MG63 (cell line): ENCODE results near the gene MTMR4. TPM values are rescaled to one million over a fixed set of nuclear protein-coding genes. Genes with fewer than 3 reads are reported as not detected.

ENCODE experiments used
- DNase-seq: peaks from one replicate; pipeline ENCODE4 v3.0.0-alpha.2; 2020
- H3K27me3 ChIP-seq: fragments of 250-450 bp; sonication (Bioruptor Pico); 2 replicates; pipeline ENCODE4 v1.5.1; 2020; ENCODE audit warnings: mild to moderate bottlenecking, moderate library complexity
- H3K36me3 ChIP-seq: fragments of 250-450 bp; sonication (Bioruptor Pico); 2 replicates; pipeline ENCODE4 v1.5.1; 2020; ENCODE audit warnings: mild to moderate bottlenecking, moderate library complexity
- H3K4me3 ChIP-seq: fragments of 250-450 bp; sonication (Bioruptor Pico); 2 replicates; pipeline ENCODE4 v1.5.1; 2020; ENCODE audit warnings: mild to moderate bottlenecking, moderate library complexity
- H3K9me3 ChIP-seq: fragments of 250-450 bp; sonication (Bioruptor Pico); 2 replicates; pipeline ENCODE4 v1.5.1; 2020; ENCODE audit warnings: mild to moderate bottlenecking, moderate library complexity
- total RNA-seq: library from RNA; depleted of rRNA; stranded (reverse); fragments of >200 nt; shearing (Covaris generic); gene quantifications from 2 replicates; pipeline ENCODE4 v1.2.3, GENCODE V29; 2014; ENCODE audit warnings: low replicate concordance

MTMR4 gene
- total RNA-seq, 1 experiment from 2014 or later = 26.4 TPM

GRCh38 chr17:58531122-58531521 lies 16.7 kb upstream of the MTMR4 start:
- no peaks in the 10 kb centered on the region for H3K9me3 ChIP-seq
- peaks cover 4% of the 10 kb centered on the region; the same call in 1 of the 2 replicates for H3K27me3 ChIP-seq
- no peak overlapping the region for H3K4me3 ChIP-seq
- DNase-seq = no peak
- no peaks in the 10 kb centered on the region for H3K36me3 ChIP-seq

DNA sequence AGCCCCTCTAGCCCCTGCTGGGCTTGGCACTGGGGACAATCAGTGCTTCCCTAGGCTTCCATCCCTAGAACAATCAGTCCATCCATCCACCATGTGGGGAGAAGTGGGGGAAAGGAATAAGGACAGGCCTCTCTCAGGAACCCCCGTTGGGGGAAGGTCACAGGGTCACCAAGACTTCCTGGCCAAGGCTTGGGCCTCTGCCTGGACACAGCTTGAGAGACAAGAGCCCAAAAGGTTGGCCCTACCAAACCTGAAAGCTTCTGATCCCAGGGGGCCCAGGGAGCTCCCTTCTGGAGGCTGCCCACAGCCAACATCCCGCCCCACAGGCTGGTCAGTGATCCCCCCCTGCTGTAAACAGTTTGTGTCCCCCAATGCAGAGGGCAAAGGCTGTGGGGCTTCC lies 16.2 kb upstream of the MTMR4 start:
- Histone ChIP-seq H3K9me3 (no peaks in the 10 kb centered on the region), H3K36me3 (no peaks in the 10 kb centered on the region), H3K4me3 (no peak overlapping the region), H3K27me3 (peaks cover 4% of the 10 kb centered on the region; the same call in 1 of the 2 replicates)
- no peak for DNase-seq

DNA sequence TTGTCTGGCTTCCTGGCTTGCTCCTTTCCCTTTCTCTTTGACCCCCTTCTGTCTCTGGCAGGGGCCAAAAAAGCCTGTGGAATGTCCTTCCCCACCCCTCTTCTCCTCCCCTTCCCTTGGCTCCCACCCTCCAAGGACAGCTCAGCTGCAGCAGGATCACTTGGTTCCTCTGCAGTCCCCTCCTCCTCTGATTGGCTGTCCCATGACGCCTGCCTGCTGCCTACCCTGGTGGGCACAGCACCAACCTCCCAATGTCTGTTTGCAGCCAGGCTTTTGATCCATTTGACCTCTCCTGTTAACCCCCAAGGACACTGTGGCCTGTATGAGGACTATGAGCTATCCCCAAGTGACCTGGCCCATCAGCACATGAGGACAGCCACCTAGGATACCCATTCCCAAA lies 14.8 kb upstream of the MTMR4 start:
- no peaks in the 10 kb centered on the region for H3K9me3 ChIP-seq
- H3K36me3 ChIP-seq = no peaks in the 10 kb centered on the region
- no peak overlapping the region for H3K4me3 ChIP-seq
- DNase-seq = no peak
- H3K27me3 ChIP-seq = peaks cover 4% of the 10 kb centered on the region; the same call in 1 of the 2 replicates

GRCh38 chr17:58528443-58528842 lies 14.0 kb upstream of the MTMR4 start:
- H3K36me3 ChIP-seq = no peaks in the 10 kb centered on the region
- H3K27me3 ChIP-seq = peaks cover 4% of the 10 kb centered on the region; the same call in 1 of the 2 replicates
- DNase-seq = no peak
- H3K9me3 ChIP-seq = no peaks in the 10 kb centered on the region
- H3K4me3 ChIP-seq = no peak overlapping the region

DNA sequence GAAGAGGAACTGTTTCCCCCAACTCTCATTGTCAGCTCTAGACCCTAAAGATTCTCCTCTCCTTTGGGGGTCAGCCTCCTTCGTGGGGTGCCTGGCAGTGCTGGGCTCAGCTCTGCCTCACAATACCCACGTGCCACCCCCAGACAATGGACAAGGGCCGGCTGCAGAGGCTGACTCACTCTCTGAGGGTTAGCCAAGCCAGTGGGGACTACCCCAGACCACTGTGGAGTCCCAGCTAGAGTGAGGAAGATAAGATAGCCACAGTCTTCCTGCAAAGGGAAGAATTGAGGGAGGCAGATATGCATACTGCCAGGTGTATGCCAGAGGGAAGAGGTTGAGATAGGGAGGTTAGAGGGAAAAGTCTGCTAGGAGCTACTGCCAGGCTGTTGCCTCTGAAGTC lies 13.5 kb upstream of the MTMR4 start:
- Histone ChIP-seq H3K36me3 (no peaks in the 10 kb centered on the region), H3K9me3 (no peaks in the 10 kb centered on the region), H3K4me3 (no peak overlapping the region), H3K27me3 (peaks cover 4% of the 10 kb centered on the region; the same call in 1 of the 2 replicates)
- DNase-seq = peak; percentile 41

- H3K4me3 ChIP-seq = no peak overlapping the region
- H3K27me3 ChIP-seq = peaks cover 3% of the 10 kb centered on the region; the same call in 1 of the 2 replicates
- H3K36me3 ChIP-seq = no peaks in the 10 kb centered on the region
- H3K9me3 ChIP-seq = no peaks in the 10 kb centered on the region
- no peak for DNase-seq
These were observed 12.9 kb upstream of the MTMR4 start for GRCh38 chr17:58527306-58527705.

DNA sequence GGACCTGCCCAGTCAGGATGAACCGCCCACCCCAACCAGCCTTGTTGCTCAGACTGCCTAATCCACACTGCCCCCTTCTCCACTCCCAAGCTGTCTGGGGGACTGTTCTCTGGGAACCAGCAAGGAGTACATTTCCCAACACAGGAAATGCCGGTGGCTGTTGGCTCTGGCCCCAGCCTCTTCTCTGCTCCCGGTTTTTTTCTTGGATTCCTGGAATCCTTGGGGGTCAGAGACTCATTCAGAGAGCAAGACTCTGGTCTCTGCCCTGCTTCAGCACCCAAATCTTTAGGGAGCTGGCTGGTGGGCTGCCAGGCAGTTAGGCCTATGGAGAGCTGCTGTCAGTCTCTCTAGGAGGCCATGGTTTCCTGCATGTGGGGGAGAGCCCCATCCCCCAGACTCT lies 10.8 kb upstream of the MTMR4 start:
- no peaks in the 10 kb centered on the region for H3K27me3 ChIP-seq
- no peak overlapping the region for H3K4me3 ChIP-seq
- DNase-seq = peak; percentile 68
- H3K9me3 ChIP-seq = no peaks in the 10 kb centered on the region
- no peaks in the 10 kb centered on the region for H3K36me3 ChIP-seq

- Histone ChIP-seq H3K27me3 (no peaks in the 10 kb centered on the region), H3K9me3 (no peaks in the 10 kb centered on the region), H3K4me3 (no peak overlapping the region), H3K36me3 (no peaks in the 10 kb centered on the region)
- no peak for DNase-seq
These were observed 7.2 kb upstream of the MTMR4 start for GRCh38 chr17:58521680-58522079.

- peak; percentile 24 for DNase-seq
- H3K4me3 ChIP-seq = no peak overlapping the region
- H3K36me3 ChIP-seq = no peaks in the 10 kb centered on the region
- no peaks in the 10 kb centered on the region for H3K9me3 ChIP-seq
- H3K27me3 ChIP-seq = no peaks in the 10 kb centered on the region
These were observed 6.5 kb upstream of the MTMR4 start for GRCh38 chr17:58520843-58521430.

- Histone ChIP-seq H3K9me3 (no peaks in the 10 kb centered on the region), H3K27me3 (no peaks in the 10 kb centered on the region), H3K4me3 (peak overlapping the region; percentile 68), H3K36me3 (no peaks in the 10 kb centered on the region; the same call in 1 of the 2 replicates)
- DNase-seq = peak; percentile 100
These were observed 3.6 kb upstream of the MTMR4 start for GRCh38 chr17:58517928-58518609.

GRCh38 chr17:58517378-58517927 lies 3.0 kb upstream of the MTMR4 start:
- DNase-seq = no peak

GRCh38 chr17:58516644-58517377 lies 2.4 kb upstream of the MTMR4 start:
- peak overlapping the region; percentile 68 for H3K4me3 ChIP-seq
- H3K36me3 ChIP-seq = peaks cover 10% of the 10 kb centered on the region
- DNase-seq = no peak
- H3K9me3 ChIP-seq = no peaks in the 10 kb centered on the region
- H3K27me3 ChIP-seq = no peaks in the 10 kb centered on the region

More at GRCh38 chr17:58517378-58517927, 3.0 kb upstream of the MTMR4 start:
- no peaks in the 10 kb centered on the region for H3K27me3 ChIP-seq
- H3K4me3 ChIP-seq = peak overlapping the region; percentile 68
- H3K36me3 ChIP-seq = peaks cover 6% of the 10 kb centered on the region
- H3K9me3 ChIP-seq = no peaks in the 10 kb centered on the region

GRCh38 chr17:58515286-58515685 lies 848 bp upstream of the MTMR4 start:
- no peak overlapping the region for H3K4me3 ChIP-seq
- DNase-seq = no peak
- H3K9me3 ChIP-seq = no peaks in the 10 kb centered on the region
- peaks cover 20% of the 10 kb centered on the region for H3K36me3 ChIP-seq
- no peaks in the 10 kb centered on the region for H3K27me3 ChIP-seq

GRCh38 chr17:58514770-58515157 lies 326 bp upstream of the MTMR4 start:
- DNase-seq = no peak
- Histone ChIP-seq H3K36me3 (peaks cover 25% of the 10 kb centered on the region), H3K9me3 (no peaks in the 10 kb centered on the region), H3K27me3 (no peaks in the 10 kb centered on the region), H3K4me3 (peak overlapping the region; percentile 73)

DNA sequence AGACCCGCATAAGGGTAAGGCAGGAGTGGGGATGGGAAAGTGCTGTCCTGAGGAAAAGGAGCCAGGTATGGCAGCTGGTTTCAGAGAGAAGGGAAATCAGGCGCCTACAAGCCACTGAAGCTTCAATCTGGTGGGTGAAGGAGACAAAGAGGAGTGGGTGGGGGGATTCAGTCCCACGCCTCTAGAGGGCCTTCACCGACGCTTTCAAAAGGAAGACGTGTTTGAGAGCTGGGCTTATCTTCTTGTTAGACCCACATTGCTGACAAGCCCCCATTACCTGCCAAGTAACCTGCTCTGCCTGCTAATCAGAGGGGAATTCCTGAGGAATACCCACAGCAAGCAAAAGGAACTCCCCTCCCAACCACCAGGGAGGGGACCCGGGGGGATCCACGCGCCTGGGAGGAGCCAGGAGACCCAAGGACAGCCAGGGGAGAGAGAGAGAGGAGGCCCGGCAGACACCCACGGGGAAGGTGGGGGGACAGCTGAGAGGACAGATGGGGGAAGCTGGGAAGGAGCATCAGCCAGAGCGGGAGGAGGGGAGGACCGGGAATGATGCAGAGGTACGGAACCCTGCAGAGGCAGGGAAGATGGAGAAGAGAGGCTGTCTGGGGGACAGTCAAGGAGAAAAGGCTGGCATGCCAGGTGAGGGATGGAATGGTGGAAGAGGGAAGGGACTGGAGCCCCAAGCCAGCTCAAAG lies 1.0 kb downstream of the MTMR4 start:
- DNase-seq = no peak
- Histone ChIP-seq H3K36me3 (peaks cover 34% of the 10 kb centered on the region), H3K4me3 (peak overlapping the region; percentile 73), H3K9me3 (no peaks in the 10 kb centered on the region), H3K27me3 (no peaks in the 10 kb centered on the region)

- no peak for DNase-seq
- Histone ChIP-seq H3K36me3 (peaks cover 50% of the 10 kb centered on the region), H3K9me3 (no peaks in the 10 kb centered on the region), H3K27me3 (no peaks in the 10 kb centered on the region), H3K4me3 (no peak overlapping the region)
These were observed 4.4 kb downstream of the MTMR4 start for GRCh38 chr17:58510075-58510474.
